ENCODE measurements around the gene STEAP1. TPM values are rescaled to one million over a fixed set of nuclear protein-coding genes. Genes with fewer than 3 reads are reported as not detected.

Gene STEAP1
- total RNA-seq, 1 experiment from 2014 or later = 5.5 TPM

DNA sequence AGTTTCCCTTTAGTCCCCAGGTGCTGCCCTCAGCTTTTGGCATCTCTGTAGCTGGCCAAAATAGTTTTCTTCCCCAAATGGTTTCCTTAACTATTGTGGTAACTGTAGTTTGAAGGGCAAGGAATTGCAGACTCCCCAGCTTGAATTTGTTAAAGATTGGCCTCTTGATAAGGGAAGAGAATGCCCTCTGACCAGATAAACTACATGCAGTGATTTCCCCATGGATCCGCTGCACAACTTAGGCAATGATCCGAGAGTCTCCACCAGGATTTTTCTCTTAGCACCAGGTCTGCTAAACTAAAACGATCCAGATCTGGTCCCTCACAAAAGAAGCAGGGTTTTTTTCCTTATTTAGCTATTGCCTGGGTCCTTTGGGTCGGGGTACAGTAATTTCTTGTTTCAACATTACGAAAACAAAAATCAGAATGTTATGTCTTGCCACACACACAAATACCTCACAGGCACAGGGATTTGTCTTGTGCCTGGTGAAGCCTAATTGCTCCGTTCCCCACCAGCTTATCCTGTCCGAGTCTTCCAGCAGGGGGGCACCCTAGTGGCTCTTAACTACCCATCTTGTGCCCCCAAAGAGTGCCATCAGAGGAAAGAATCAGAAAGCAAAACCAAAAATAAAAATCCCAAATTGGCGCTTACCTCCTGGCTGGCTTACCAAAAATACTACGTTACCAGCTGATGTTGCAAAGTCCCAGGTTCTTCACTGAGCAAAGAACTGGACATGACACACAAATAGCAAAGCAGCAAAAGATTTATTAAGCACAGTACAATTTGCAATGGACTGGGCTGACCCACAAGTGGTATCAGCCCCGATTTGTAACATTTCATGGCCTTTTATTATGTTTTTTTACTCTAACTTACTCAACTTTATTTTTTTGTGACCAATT, 40.9 kb downstream of the STEAP1 start:
- ATAC-seq (no peak), DNase-seq (ENCODE audit: low read depth, low spot score) (no peak)
- CTCF ChIA-PET = no interaction called here
- H3K4me1 ChIP-seq (ENCODE audit: control insufficient read depth, insufficient read depth, low read length) = no peaks in the 10 kb centered on the region
- BruUV-seq (replicated peaks) = no TSS peak
- TF ChIP-seq POLR2AphosphoS5 (IDR thresholded peaks at IDR 0.05; ENCODE audit: low read depth, low read length) = no peak
- TF ChIP-seq, protein P1, sequence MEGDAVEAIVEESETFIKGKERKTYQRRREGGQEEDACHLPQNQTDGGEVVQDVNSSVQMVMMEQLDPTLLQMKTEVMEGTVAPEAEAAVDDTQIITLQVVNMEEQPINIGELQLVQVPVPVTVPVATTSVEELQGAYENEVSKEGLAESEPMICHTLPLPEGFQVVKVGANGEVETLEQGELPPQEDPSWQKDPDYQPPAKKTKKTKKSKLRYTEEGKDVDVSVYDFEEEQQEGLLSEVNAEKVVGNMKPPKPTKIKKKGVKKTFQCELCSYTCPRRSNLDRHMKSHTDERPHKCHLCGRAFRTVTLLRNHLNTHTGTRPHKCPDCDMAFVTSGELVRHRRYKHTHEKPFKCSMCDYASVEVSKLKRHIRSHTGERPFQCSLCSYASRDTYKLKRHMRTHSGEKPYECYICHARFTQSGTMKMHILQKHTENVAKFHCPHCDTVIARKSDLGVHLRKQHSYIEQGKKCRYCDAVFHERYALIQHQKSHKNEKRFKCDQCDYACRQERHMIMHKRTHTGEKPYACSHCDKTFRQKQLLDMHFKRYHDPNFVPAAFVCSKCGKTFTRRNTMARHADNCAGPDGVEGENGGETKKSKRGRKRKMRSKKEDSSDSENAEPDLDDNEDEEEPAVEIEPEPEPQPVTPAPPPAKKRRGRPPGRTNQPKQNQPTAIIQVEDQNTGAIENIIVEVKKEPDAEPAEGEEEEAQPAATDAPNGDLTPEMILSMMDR (IDR thresholded peaks at IDR 0.05) = no peak
- TF ChIP-seq, protein P2, sequence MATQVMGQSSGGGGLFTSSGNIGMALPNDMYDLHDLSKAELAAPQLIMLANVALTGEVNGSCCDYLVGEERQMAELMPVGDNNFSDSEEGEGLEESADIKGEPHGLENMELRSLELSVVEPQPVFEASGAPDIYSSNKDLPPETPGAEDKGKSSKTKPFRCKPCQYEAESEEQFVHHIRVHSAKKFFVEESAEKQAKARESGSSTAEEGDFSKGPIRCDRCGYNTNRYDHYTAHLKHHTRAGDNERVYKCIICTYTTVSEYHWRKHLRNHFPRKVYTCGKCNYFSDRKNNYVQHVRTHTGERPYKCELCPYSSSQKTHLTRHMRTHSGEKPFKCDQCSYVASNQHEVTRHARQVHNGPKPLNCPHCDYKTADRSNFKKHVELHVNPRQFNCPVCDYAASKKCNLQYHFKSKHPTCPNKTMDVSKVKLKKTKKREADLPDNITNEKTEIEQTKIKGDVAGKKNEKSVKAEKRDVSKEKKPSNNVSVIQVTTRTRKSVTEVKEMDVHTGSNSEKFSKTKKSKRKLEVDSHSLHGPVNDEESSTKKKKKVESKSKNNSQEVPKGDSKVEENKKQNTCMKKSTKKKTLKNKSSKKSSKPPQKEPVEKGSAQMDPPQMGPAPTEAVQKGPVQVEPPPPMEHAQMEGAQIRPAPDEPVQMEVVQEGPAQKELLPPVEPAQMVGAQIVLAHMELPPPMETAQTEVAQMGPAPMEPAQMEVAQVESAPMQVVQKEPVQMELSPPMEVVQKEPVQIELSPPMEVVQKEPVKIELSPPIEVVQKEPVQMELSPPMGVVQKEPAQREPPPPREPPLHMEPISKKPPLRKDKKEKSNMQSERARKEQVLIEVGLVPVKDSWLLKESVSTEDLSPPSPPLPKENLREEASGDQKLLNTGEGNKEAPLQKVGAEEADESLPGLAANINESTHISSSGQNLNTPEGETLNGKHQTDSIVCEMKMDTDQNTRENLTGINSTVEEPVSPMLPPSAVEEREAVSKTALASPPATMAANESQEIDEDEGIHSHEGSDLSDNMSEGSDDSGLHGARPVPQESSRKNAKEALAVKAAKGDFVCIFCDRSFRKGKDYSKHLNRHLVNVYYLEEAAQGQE (IDR thresholded peaks at IDR 0.05; ENCODE audit: insufficient read depth in 1 of 2, low read depth in 2 of 2, low read length in 1 of 2) = no peak
- TF ChIP-seq TCF7L2 (IDR thresholded peaks at IDR 0.05; ENCODE audit: low read depth, low read length) = no peak
- TF ChIP-seq SIN3A (IDR thresholded peaks at IDR 0.05; ENCODE audit: borderline replicate concordance, insufficient read depth, low read depth, low read length) = no peak
- POLR2A ChIA-PET = no interaction called here
- intact Hi-C loops (cut with micrococcal nuclease; ENCODE audit: unreplicated experiment) (no loop called here), in situ Hi-C loops (cut with HindIII; ENCODE audit: low pct_unique_long_range_greater_than_20kb, low sequenced_read_pairs) (no loop called here)
- H3K27me3 ChIP-seq (ENCODE audit: control insufficient read depth, insufficient read depth, low read length) = no peaks in the 10 kb centered on the region
- H3K9me3 ChIP-seq (ENCODE audit: control insufficient read depth, insufficient read depth, low read depth, low read length) = peaks cover 7% of the 10 kb centered on the region
- no peak overlapping the region for H3K4me3 ChIP-seq (ENCODE audit: low read depth in 2 of 2, low read length in 2 of 2)
- no peaks in the 10 kb centered on the region for H3K36me3 ChIP-seq (ENCODE audit: control insufficient read depth, insufficient read depth, low read length)
- no peak overlapping the region for H3K27ac ChIP-seq (ENCODE audit: low read length)

DNA sequence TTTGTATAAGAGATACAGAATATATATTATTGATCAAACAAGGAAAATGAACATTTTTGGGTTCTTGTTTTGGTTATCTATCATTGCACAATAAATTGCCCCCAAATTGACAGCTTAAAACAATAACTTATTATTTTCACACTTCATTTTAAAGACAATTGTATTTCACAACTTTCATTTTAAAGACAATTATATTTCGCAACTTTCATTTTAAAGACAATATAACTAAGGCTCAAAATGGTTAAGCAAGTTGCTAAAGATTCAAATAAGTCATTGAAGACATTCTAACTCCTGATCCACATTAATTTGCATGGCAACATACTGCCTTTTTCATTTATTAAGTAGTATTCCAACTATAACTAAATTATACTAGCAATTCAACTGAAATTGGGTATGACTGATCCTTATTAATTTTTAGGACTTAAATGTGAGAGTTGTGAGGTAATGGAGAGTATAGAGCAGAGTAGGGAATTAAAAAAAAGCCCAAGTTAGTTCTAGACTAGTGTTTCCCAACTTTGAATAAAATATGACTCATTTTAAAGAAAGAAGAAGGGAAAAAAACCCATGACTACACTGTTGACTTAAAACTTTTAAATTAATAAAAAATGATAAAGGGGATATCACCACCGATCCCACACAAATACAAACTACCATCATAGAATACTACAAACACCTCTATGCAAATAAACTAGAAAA, 47.4 kb downstream of the STEAP1 start:
- intact Hi-C loops (cut with micrococcal nuclease; ENCODE audit: unreplicated experiment) = no loop called here
- Histone ChIP-seq H3K27me3 (ENCODE audit: control insufficient read depth, insufficient read depth, low read length) (no peaks in the 10 kb centered on the region), H3K36me3 (ENCODE audit: control insufficient read depth, insufficient read depth, low read length) (no peaks in the 10 kb centered on the region), H3K4me1 (ENCODE audit: control insufficient read depth, insufficient read depth, low read length) (no peaks in the 10 kb centered on the region), H3K4me3 (ENCODE audit: low read depth in 2 of 2, low read length in 2 of 2) (no peak overlapping the region), H3K9me3 (ENCODE audit: control insufficient read depth, insufficient read depth, low read depth, low read length) (no peaks in the 10 kb centered on the region), H3K27ac (ENCODE audit: low read length) (no peak overlapping the region)
- POLR2A ChIA-PET = no interaction called here
- ATAC-seq (no peak), DNase-seq (ENCODE audit: low read depth, low spot score) (no peak)
- TF ChIP-seq TCF7L2 (IDR thresholded peaks at IDR 0.05; ENCODE audit: low read depth, low read length) (no peak), POLR2AphosphoS5 (IDR thresholded peaks at IDR 0.05; ENCODE audit: low read depth, low read length) (no peak), SIN3A (IDR thresholded peaks at IDR 0.05; ENCODE audit: borderline replicate concordance, insufficient read depth, low read depth, low read length) (no peak)
- TF ChIP-seq, protein P2 (IDR thresholded peaks at IDR 0.05; ENCODE audit: insufficient read depth in 1 of 2, low read depth in 2 of 2, low read length in 1 of 2) = no peak
- TF ChIP-seq, protein P1 (IDR thresholded peaks at IDR 0.05) = no peak
- no TSS peak for BruUV-seq (replicated peaks)
- in situ Hi-C loops (cut with HindIII; ENCODE audit: low pct_unique_long_range_greater_than_20kb, low sequenced_read_pairs) = no loop called here
- CTCF ChIA-PET = no interaction called here

Data from Panc1 (cell line).